Endothelial cell of umbilical vein (primary cell): ENCODE measurements around the gene OR5B17. TPM values are rescaled to one million over a fixed set of nuclear protein-coding genes. Genes with fewer than 3 reads are reported as not detected.

Experiments used
- BruUV-seq: library from RNA; stranded (reverse); fragments of 400-500 nt; replicated peaks from 2 replicates; lab custom pipeline; 2021; lab: Mats Ljungman, UMichigan
- CTCF ChIA-PET: fragments of 300-600, 350-600 bp; sonication (Branson Sonifier 250); formaldehyde crosslinking; loops from one replicate; lab custom pipeline; 2021; ENCODE audit warnings: antibody characterized with exemption, inconsistent platforms; lab: Charles Lee
- POLR2A ChIA-PET: fragments of 300-600, 350-600 bp; sonication (Branson Sonifier 250); formaldehyde crosslinking; loops from one replicate; lab custom pipeline; 2021; ENCODE audit warnings: antibody characterized with exemption, inconsistent platforms; lab: Charles Lee
- DNase-seq: peaks from one replicate; pipeline ENCODE4 v3.0.0-alpha.2; 2011; ENCODE audit warnings: low read depth, low spot score
- FAIRE-seq: peaks from 2 replicates; lab custom pipeline; 2011; peaks lifted over from hg19 to GRCh38; lab: Jason Lieb, UNC
- H2AFZ ChIP-seq: 2 replicates; pipeline ENCODE4 v1.6.0; 2012; ENCODE audit warnings: low read depth, low read length, control low read depth, inconsistent platforms
- H3K27ac ChIP-seq: 2 replicates; pipeline ENCODE4 v1.5.1; 2011; ENCODE audit warnings: low read depth, mild to moderate bottlenecking, control low read depth, low read length, moderate library complexity; ENCODE audit not compliant: insufficient read depth
- H3K27me3 ChIP-seq, 2 experiments: 2 replicates each; pipeline versions ENCODE4 v1.6.0 to v1.6.1; 2011; ENCODE audit warnings: low read length in 2 of 2, mixed read lengths in 1 of 2; ENCODE audit not compliant: control insufficient read depth in 2 of 2, insufficient read depth in 2 of 2
- H3K36me3 ChIP-seq, 2 experiments: 2 replicates in 1 of 2; 3 replicates in 1 of 2; pipeline ENCODE4 v1.5.1; 2011; ENCODE audit warnings: low read length in 2 of 2, mild to moderate bottlenecking in 1 of 2, moderate library complexity in 1 of 2; ENCODE audit not compliant: control insufficient read depth in 2 of 2, insufficient read depth in 2 of 2; ENCODE audit errors: extremely low read depth in 1 of 2
- H3K4me1 ChIP-seq: 3 replicates; pipeline ENCODE4 v1.5.1; 2011; ENCODE audit warnings: mild to moderate bottlenecking, low read length; ENCODE audit not compliant: control insufficient read depth, insufficient read depth; ENCODE audit errors: extremely low read depth
- H3K4me2 ChIP-seq: 2 replicates; pipeline ENCODE4 v1.6.1; 2011; ENCODE audit warnings: low read length, control low read depth, mixed read lengths; ENCODE audit not compliant: insufficient read depth
- H3K4me3 ChIP-seq, 3 experiments: fragments of 200-600 bp in 1 of 3; sonication (generic), shearing (Covaris generic) in 1 of 3; replicated peaks in 1 of 3; 2 replicates each; pipeline ENCODE4 v1.5.1; 2011 to 2016; ENCODE audit warnings: control low read depth in 3 of 3, low read length in 3 of 3, mild to moderate bottlenecking in 2 of 3, inconsistent platforms in 1 of 3, low read depth in 1 of 3, moderate library complexity in 1 of 3; ENCODE audit not compliant: insufficient read depth in 1 of 3
- H3K79me2 ChIP-seq: 2 replicates; pipeline ENCODE4 v1.6.0; 2012; ENCODE audit warnings: low read length, inconsistent platforms; ENCODE audit not compliant: control insufficient read depth, insufficient read depth
- H3K9ac ChIP-seq: replicated peaks from 2 replicates; pipeline ENCODE3; 2011; ENCODE audit warnings: low read length, control low read depth; ENCODE audit not compliant: insufficient read depth; ENCODE audit errors: extremely low read depth
- H3K9me1 ChIP-seq: replicated peaks from 3 replicates; pipeline ENCODE4 v1.6.0; 2011; ENCODE audit warnings: mild to moderate bottlenecking, low read length; ENCODE audit not compliant: control insufficient read depth, insufficient read depth; ENCODE audit errors: extremely low read depth
- H3K9me3 ChIP-seq: replicated peaks from 2 replicates; pipeline ENCODE4 v1.5.1; 2012; ENCODE audit warnings: low read length, inconsistent platforms; ENCODE audit not compliant: control insufficient read depth, insufficient read depth
- H4K20me1 ChIP-seq: replicated peaks from 2 replicates; pipeline ENCODE3; 2011; ENCODE audit warnings: mild to moderate bottlenecking, low read length; ENCODE audit not compliant: control insufficient read depth, insufficient read depth; ENCODE audit errors: extremely low read depth
- EZH2 ChIP-seq: IDR thresholded peaks from 2 replicates; pipeline ENCODE4 v1.6.1; 2012; ENCODE audit warnings: borderline replicate concordance, low read depth, mild to moderate bottlenecking, moderate library complexity, low read length, inconsistent platforms; ENCODE audit not compliant: severe bottlenecking
- FOS ChIP-seq: IDR thresholded peaks from 2 replicates; pipeline ENCODE4 v1.6.1; 2011; ENCODE audit warnings: mild to moderate bottlenecking, low read length, moderate library complexity, borderline replicate concordance; ENCODE audit not compliant: insufficient read depth
- GATA2 ChIP-seq: IDR thresholded peaks from 2 replicates; pipeline ENCODE4 v1.7.0; 2011; ENCODE audit warnings: low read depth, mild to moderate bottlenecking, moderate library complexity, mixed read lengths, low read length; ENCODE audit not compliant: insufficient read length, insufficient read depth
- JUN ChIP-seq: IDR thresholded peaks from 2 replicates; pipeline ENCODE4 v1.6.1; 2011; ENCODE audit warnings: borderline replicate concordance, low read depth; ENCODE audit not compliant: insufficient read length, insufficient read depth
- MYC ChIP-seq: IDR thresholded peaks from one replicate; pipeline ENCODE4 v1.6.1; 2011; ENCODE audit warnings: mild to moderate bottlenecking, low read depth, low read length
- POLR2A ChIP-seq: IDR thresholded peaks from 2 replicates; pipeline ENCODE4 v1.6.1; 2012; ENCODE audit warnings: low read depth, mild to moderate bottlenecking, control low read depth, low read length
- POLR2AphosphoS5 ChIP-seq: IDR thresholded peaks from 2 replicates; pipeline ENCODE4 v1.6.1; 2012; ENCODE audit warnings: low read depth, mild to moderate bottlenecking, control low read depth, low read length, moderate library complexity; ENCODE audit not compliant: insufficient read depth
- dilution Hi-C: fragments of 300-500 bp; cut with MboI; formaldehyde crosslinking; loops from one replicate; pipeline ENCODE4 v1.15.0; 2019; ENCODE audit warnings: low sequenced_read_pairs; ENCODE audit not compliant: extremely low pct_ligation_motif_present
- intact Hi-C: fragments of 100-400 bp; cut with micrococcal nuclease; formaldehyde crosslinking; loops from one replicate; pipeline ENCODE4 v1.10.0; 2022
- polyA plus RNA-seq, 4 experiments: library from polyadenylated mRNA; depleted of rRNA in 3 of 4; stranded (reverse) in 3 of 4; unstranded in 1 of 4; fragments of >200 nt; gene quantifications; 2 replicates each; pipeline versions ENCODE4 v1.2.1 to v1.2.3, GENCODE V29; 2011 to 2012; ENCODE audit warnings: missing spikeins in 1 of 4
- total RNA-seq: library from RNA; stranded (reverse); gene quantifications from 2 replicates; pipeline ENCODE4 v1.2.3, GENCODE V29; 2021
- TF ChIP-seq, protein P1 (sequence below): IDR thresholded peaks from 2 replicates; pipeline ENCODE4 v1.6.1; 2011; ENCODE audit not compliant: insufficient read depth, insufficient read length
- TF ChIP-seq, protein P2 (sequence below), 2 donors: IDR thresholded peaks; 1 replicate in 1 of 2; 2 replicates in 1 of 2; pipeline ENCODE4 v1.5.1; 2011; ENCODE audit warnings: low read length in 2 of 2, mild to moderate bottlenecking in 2 of 2, moderate library complexity in 2 of 2, control low read depth in 1 of 2, inconsistent platforms in 1 of 2, low read depth in 1 of 2; ENCODE audit not compliant: insufficient read depth in 1 of 2; ENCODE audit errors: extremely low read depth in 1 of 2

OR5B17 gene
- total and polyA plus RNA-seq, 2 donors (not counting 3 experiments of a cell fraction or from before 2014, with no cell fraction given), result not detected

DNA sequence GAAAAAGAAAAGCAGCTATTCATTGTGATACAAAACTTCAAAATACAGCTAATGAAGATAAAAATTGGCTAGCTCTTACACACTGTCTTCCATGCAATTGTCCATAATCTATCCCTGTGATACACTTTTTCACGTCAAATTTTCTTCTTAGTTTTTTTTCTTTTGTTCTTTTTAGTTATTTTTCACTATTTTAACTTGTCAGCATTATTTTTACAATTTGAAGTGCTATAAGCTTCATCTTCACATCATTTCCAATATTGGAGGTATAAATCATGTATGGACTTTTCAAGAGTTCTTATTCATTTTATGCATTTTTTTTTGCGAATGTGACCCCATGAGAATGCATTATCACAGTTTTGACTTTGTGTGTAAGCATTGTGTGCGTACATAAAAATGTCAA, 4.1 kb downstream of the OR5B17 start:
- no peak overlapping the region for H2AFZ ChIP-seq
- FAIRE-seq (no peak), DNase-seq (no peak)
- CTCF ChIA-PET, result no interaction called here
- H3K9me3 ChIP-seq, result no peaks in the 10 kb centered on the region
- no peaks in the 10 kb centered on the region for H3K4me1 ChIP-seq
- H3K9ac ChIP-seq, result no peak overlapping the region
- TF ChIP-seq POLR2A (no peak), POLR2AphosphoS5 (no peak), FOS (no peak), JUN (no peak), EZH2 (no peak), MYC (no peak), GATA2 (no peak)
- TF ChIP-seq, protein P1, sequence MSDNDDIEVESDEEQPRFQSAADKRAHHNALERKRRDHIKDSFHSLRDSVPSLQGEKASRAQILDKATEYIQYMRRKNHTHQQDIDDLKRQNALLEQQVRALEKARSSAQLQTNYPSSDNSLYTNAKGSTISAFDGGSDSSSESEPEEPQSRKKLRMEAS, result no peak
- TF ChIP-seq, protein P2, sequence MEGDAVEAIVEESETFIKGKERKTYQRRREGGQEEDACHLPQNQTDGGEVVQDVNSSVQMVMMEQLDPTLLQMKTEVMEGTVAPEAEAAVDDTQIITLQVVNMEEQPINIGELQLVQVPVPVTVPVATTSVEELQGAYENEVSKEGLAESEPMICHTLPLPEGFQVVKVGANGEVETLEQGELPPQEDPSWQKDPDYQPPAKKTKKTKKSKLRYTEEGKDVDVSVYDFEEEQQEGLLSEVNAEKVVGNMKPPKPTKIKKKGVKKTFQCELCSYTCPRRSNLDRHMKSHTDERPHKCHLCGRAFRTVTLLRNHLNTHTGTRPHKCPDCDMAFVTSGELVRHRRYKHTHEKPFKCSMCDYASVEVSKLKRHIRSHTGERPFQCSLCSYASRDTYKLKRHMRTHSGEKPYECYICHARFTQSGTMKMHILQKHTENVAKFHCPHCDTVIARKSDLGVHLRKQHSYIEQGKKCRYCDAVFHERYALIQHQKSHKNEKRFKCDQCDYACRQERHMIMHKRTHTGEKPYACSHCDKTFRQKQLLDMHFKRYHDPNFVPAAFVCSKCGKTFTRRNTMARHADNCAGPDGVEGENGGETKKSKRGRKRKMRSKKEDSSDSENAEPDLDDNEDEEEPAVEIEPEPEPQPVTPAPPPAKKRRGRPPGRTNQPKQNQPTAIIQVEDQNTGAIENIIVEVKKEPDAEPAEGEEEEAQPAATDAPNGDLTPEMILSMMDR (IDR thresholded peaks at IDR 0.05; ENCODE audit: extremely low read depth in 1 of 2, insufficient read depth in 1 of 2, low read depth in 1 of 2, low read length in 2 of 2), result no peak
- intact Hi-C loops, result no loop called here
- no peak overlapping the region for H3K4me3 ChIP-seq
- no peak overlapping the region for H3K4me2 ChIP-seq
- dilution Hi-C loops, result no loop called here
- no peaks in the 10 kb centered on the region for H3K36me3 ChIP-seq
- H3K27me3 ChIP-seq, result no peaks in the 10 kb centered on the region
- H3K27ac ChIP-seq, result no peak overlapping the region
- BruUV-seq, result no TSS peak
- POLR2A ChIA-PET, result no interaction called here
- no peaks in the 10 kb centered on the region for H4K20me1 ChIP-seq
- H3K9me1 ChIP-seq, result no peaks in the 10 kb centered on the region
- H3K79me2 ChIP-seq, result no peaks in the 10 kb centered on the region
